ENCODE measurements around the gene WDR33. TPM values are rescaled to one million over a fixed set of nuclear protein-coding genes. Genes with fewer than 3 reads are reported as not detected.

The WDR33 gene
- total and polyA plus RNA-seq, 2 of the 4 experiments (the other 2 are of a cell fraction): 19.6 to 41.2 TPM

DNA sequence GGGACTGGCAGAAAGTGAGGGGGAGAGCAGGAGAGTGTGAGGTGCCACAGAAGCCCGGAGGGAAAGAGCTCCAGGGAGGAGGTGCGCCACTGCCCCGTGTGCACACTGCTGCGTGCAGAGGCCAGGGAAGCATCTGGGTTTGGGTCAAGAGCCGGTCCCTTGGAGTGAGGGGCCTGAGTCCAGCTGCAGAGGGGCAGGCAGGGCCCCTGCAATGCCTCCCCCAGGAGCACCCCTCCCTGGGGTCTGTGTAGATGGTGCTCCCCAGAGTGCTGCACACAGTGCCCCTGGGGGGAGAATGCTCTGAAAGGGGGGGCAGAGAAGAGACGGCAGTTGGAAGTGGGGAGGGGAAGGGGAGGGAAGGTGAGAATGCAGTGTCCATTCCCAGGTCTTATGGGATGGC, 132.0 kb downstream of the WDR33 start:
- no peaks in the 10 kb centered on the region for H4K20me1 ChIP-seq (ENCODE audit: insufficient read depth, low read length)
- no TSS peak for BruUV-seq (replicated peaks)
- peaks cover 6 to 7% of the 10 kb centered on the region in 2 experiments; a peak in 3 of 4 replicates for H3K79me1 ChIP-seq (ENCODE audit: low read depth in 1 of 2, low read length in 2 of 2)
- peaks cover 4% of the 10 kb centered on the region for H3K4me1 ChIP-seq (ENCODE audit: control insufficient read depth, insufficient read depth, low read length)
- no peak overlapping the region for H3K56ac ChIP-seq (ENCODE audit: extremely low read depth, insufficient read depth, low read length)
- no peak overlapping the region for H3K23ac ChIP-seq (ENCODE audit: low read depth, low read length)
- no peak overlapping the region for H2AK5ac ChIP-seq (ENCODE audit: low read depth, low read length)
- ChIA-PET CTCF (no interaction called here), POLR2A (ENCODE audit: unreplicated experiment) (no interaction called here)
- DNase-seq (no peak), ATAC-seq (ENCODE audit: low read depth) (no peak)
- no peak overlapping the region for H3K9ac ChIP-seq (ENCODE audit: low read depth, low read length)
- no peak overlapping the region for H3K4me3 ChIP-seq (ENCODE audit: insufficient read depth, low read depth, low read length)
- no peak overlapping the region for H2AK9ac ChIP-seq (replicated peaks; ENCODE audit: low read depth, low read length, poor library complexity)
- H4K8ac ChIP-seq (ENCODE audit: low read depth in 2 of 2, low read length in 2 of 2): no peak overlapping the region
- no peak overlapping the region for H2BK15ac ChIP-seq (ENCODE audit: low read depth, low read length)
- no peaks in the 10 kb centered on the region for H3K36me3 ChIP-seq (ENCODE audit: control insufficient read depth, insufficient read depth, low read length)
- H2BK20ac ChIP-seq (ENCODE audit: low read depth, low read length): no peak overlapping the region
- H3K4ac ChIP-seq (ENCODE audit: low read depth, low read length): no peak overlapping the region
- no peak overlapping the region for H2BK5ac ChIP-seq (ENCODE audit: low read depth, low read length, poor library complexity, severe bottlenecking)
- no peak overlapping the region for H2BK120ac ChIP-seq (ENCODE audit: low read depth, low read length)
- TF ChIP-seq CHD1 (IDR thresholded peaks at IDR 0.05; ENCODE audit: low read depth, low read length) (no peak), MXI1 (IDR thresholded peaks at IDR 0.05; ENCODE audit: borderline replicate concordance, low read depth, low read length) (no peak), MAZ (IDR thresholded peaks at IDR 0.05; ENCODE audit: borderline replicate concordance, low read depth, low read length) (no peak), BHLHE40 (IDR thresholded peaks at IDR 0.05; ENCODE audit: low read depth, low read length) (no peak), SMC3 (IDR thresholded peaks at IDR 0.05; ENCODE audit: low read depth, low read length) (no peak), RFX5 (IDR thresholded peaks at IDR 0.05; ENCODE audit: low read depth, low read length) (no peak), MAFK (IDR thresholded peaks at IDR 0.05; ENCODE audit: low read depth, low read length) (no peak), NFE2L2 (IDR thresholded peaks at IDR 0.05; ENCODE audit: low read depth, low read length) (no peak), FOS (IDR thresholded peaks at IDR 0.05; ENCODE audit: low read depth, low read length) (no peak)
- TF ChIP-seq, protein P1, sequence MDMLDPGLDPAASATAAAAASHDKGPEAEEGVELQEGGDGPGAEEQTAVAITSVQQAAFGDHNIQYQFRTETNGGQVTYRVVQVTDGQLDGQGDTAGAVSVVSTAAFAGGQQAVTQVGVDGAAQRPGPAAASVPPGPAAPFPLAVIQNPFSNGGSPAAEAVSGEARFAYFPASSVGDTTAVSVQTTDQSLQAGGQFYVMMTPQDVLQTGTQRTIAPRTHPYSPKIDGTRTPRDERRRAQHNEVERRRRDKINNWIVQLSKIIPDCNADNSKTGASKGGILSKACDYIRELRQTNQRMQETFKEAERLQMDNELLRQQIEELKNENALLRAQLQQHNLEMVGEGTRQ (IDR thresholded peaks at IDR 0.05; ENCODE audit: low read depth, low read length): no peak
- TF ChIP-seq, protein P2, sequence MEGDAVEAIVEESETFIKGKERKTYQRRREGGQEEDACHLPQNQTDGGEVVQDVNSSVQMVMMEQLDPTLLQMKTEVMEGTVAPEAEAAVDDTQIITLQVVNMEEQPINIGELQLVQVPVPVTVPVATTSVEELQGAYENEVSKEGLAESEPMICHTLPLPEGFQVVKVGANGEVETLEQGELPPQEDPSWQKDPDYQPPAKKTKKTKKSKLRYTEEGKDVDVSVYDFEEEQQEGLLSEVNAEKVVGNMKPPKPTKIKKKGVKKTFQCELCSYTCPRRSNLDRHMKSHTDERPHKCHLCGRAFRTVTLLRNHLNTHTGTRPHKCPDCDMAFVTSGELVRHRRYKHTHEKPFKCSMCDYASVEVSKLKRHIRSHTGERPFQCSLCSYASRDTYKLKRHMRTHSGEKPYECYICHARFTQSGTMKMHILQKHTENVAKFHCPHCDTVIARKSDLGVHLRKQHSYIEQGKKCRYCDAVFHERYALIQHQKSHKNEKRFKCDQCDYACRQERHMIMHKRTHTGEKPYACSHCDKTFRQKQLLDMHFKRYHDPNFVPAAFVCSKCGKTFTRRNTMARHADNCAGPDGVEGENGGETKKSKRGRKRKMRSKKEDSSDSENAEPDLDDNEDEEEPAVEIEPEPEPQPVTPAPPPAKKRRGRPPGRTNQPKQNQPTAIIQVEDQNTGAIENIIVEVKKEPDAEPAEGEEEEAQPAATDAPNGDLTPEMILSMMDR (conservative IDR thresholded peaks at IDR 0.05; ENCODE audit: low read depth, low read length): no peak
- H3K27me3 ChIP-seq (ENCODE audit: control insufficient read depth, insufficient read depth, low read length): peaks cover 22% of the 10 kb centered on the region
- H4K91ac ChIP-seq (ENCODE audit: insufficient read depth, low read depth, low read length): no peak overlapping the region
- intact Hi-C loops (cut with micrococcal nuclease) (no loop called here), in situ Hi-C loops (cut with MboI; ENCODE audit: low sequenced_read_pairs) (no loop called here), dilution Hi-C loops (cut with HindIII; ENCODE audit: low sequenced_read_pairs, unreplicated experiment) (no loop called here)
- H3K4me2 ChIP-seq (ENCODE audit: low read depth, low read length): no peak overlapping the region
- H3K14ac ChIP-seq (replicated peaks; ENCODE audit: low read depth, low read length): no peak overlapping the region
- no peak overlapping the region for H3K27ac ChIP-seq (ENCODE audit: insufficient read depth, low read length)
- no peak overlapping the region for H4K5ac ChIP-seq (ENCODE audit: low read depth, low read length)
- H3K9me3 ChIP-seq (ENCODE audit: control insufficient read depth, insufficient read depth, low read length): no peaks in the 10 kb centered on the region
- H3K9me1 ChIP-seq (ENCODE audit: insufficient read depth, low read length): peaks cover 7% of the 10 kb centered on the region; the same call in 1 of the 2 replicates
- WGBS, 2 experiments (ENCODE audit: extremely low coverage in 2 of 2, insufficient read length in 1 of 2): 83% methylated on average over 1 of the region's 6 CpGs; no CpG with 5 or more reads in 1 of the 2 experiments
- H3K18ac ChIP-seq (ENCODE audit: low read depth, low read length): no peak overlapping the region
- H2AFZ ChIP-seq (replicated peaks; ENCODE audit: low read length, poor library complexity): no peak overlapping the region
